H9 (cell line): ENCODE results near the gene AREG. TPM values are rescaled to one million over a fixed set of nuclear protein-coding genes. Genes with fewer than 3 reads are reported as not detected.

Experiments used
- DNase-seq: peaks from one replicate; pipeline ENCODE4 v3.0.0-alpha.2; 2017
- H2AFZ ChIP-seq: one replicate; pipeline ENCODE4 v1.6.1; 2013; ENCODE audit warnings: mild to moderate bottlenecking, low read length, control low read depth, moderate library complexity
- H2AK5ac ChIP-seq: 2 replicates; pipeline ENCODE4 v1.6.1; 2013; ENCODE audit warnings: low read length, control low read depth, mixed read lengths; ENCODE audit not compliant: insufficient read length
- H2BK120ac ChIP-seq: one replicate; pipeline ENCODE4 v1.6.1; 2013; ENCODE audit warnings: low read depth, mild to moderate bottlenecking, low read length, control low read depth, inconsistent platforms; ENCODE audit not compliant: poor library complexity, severe bottlenecking
- H2BK12ac ChIP-seq: 2 replicates; pipeline ENCODE4 v1.6.1; 2013; ENCODE audit warnings: low read length, control low read depth, mixed read lengths, low read depth; ENCODE audit not compliant: insufficient read length
- H2BK15ac ChIP-seq: 2 replicates; pipeline ENCODE4 v1.6.1; 2013; ENCODE audit warnings: low read depth, low read length, control low read depth
- H2BK20ac ChIP-seq: one replicate; pipeline ENCODE4 v1.6.1; 2013; ENCODE audit warnings: low read depth, mild to moderate bottlenecking, low read length, control low read depth, inconsistent platforms; ENCODE audit not compliant: poor library complexity, severe bottlenecking
- H2BK5ac ChIP-seq: 2 replicates; pipeline ENCODE4 v1.6.1; 2013; ENCODE audit warnings: low read length, control low read depth, mixed read lengths; ENCODE audit not compliant: insufficient read length
- H3K14ac ChIP-seq: 2 replicates; pipeline ENCODE4 v1.6.1; 2013; ENCODE audit warnings: low read length, control low read depth; ENCODE audit not compliant: insufficient read depth
- H3K18ac ChIP-seq: 2 replicates; pipeline ENCODE4 v1.6.1; 2013; ENCODE audit warnings: low read depth, mild to moderate bottlenecking, mixed read lengths, low read length, control low read depth; ENCODE audit not compliant: insufficient read length
- H3K23ac ChIP-seq: 2 replicates; pipeline ENCODE4 v1.6.1; 2013; ENCODE audit warnings: low read length, control low read depth, mixed read lengths, low read depth; ENCODE audit not compliant: insufficient read length
- H3K23me2 ChIP-seq: 2 replicates; pipeline ENCODE4 v1.6.1; 2013; ENCODE audit warnings: low read depth, mild to moderate bottlenecking, mixed read lengths, low read length, control low read depth; ENCODE audit not compliant: insufficient read length, poor library complexity, severe bottlenecking
- H3K27ac ChIP-seq: 2 replicates; pipeline ENCODE4 v1.5.1; 2013; ENCODE audit warnings: low read length, control low read depth, mixed read lengths, low read depth; ENCODE audit not compliant: insufficient read length
- H3K27me3 ChIP-seq: 2 replicates; pipeline ENCODE4 v1.6.1; 2013; ENCODE audit warnings: low read length, control low read depth, inconsistent platforms; ENCODE audit not compliant: insufficient read depth
- H3K4ac ChIP-seq: 2 replicates; pipeline ENCODE4 v1.6.1; 2013; ENCODE audit warnings: low read depth, mild to moderate bottlenecking, control low read depth, inconsistent platforms, low read length, moderate library complexity
- H3K4me1 ChIP-seq: 2 replicates; pipeline ENCODE4 v1.6.1; 2013; ENCODE audit warnings: low read length, control low read depth, inconsistent platforms; ENCODE audit not compliant: insufficient read depth
- H3K4me2 ChIP-seq: 2 replicates; pipeline ENCODE4 v1.6.1; 2013; ENCODE audit warnings: low read length, control low read depth, mixed read lengths; ENCODE audit not compliant: insufficient read length, insufficient read depth
- H3K56ac ChIP-seq: 2 replicates; pipeline ENCODE4 v1.6.1; 2013; ENCODE audit warnings: low read depth, mild to moderate bottlenecking, mixed read lengths, low read length, control low read depth; ENCODE audit not compliant: insufficient read length
- H3K79me1 ChIP-seq: 2 replicates; pipeline ENCODE4 v1.6.1; 2013; ENCODE audit warnings: low read depth, mild to moderate bottlenecking, moderate library complexity, low read length, control low read depth, inconsistent platforms; ENCODE audit not compliant: insufficient read depth, poor library complexity, severe bottlenecking
- H3K79me2 ChIP-seq: 2 replicates; pipeline ENCODE4 v1.6.1; 2013; ENCODE audit warnings: low read length, control low read depth, inconsistent platforms; ENCODE audit not compliant: insufficient read depth
- H3K9ac ChIP-seq: 2 replicates; pipeline ENCODE4 v1.6.1; 2013; ENCODE audit warnings: low read length, control low read depth, mixed read lengths; ENCODE audit not compliant: insufficient read length; ENCODE audit errors: extremely low read depth
- H3K9me3 ChIP-seq: one replicate; pipeline ENCODE4 v1.6.1; 2013; ENCODE audit warnings: low read depth, low read length, inconsistent platforms; ENCODE audit not compliant: control insufficient read depth
- H3T11ph ChIP-seq: one replicate; pipeline ENCODE4 v1.6.1; 2013; ENCODE audit warnings: mild to moderate bottlenecking, low read length, control low read depth, inconsistent platforms
- H4K20me1 ChIP-seq: one replicate; pipeline ENCODE4 v1.6.1; 2013; ENCODE audit not compliant: control insufficient read depth, insufficient read length, insufficient read depth
- H4K5ac ChIP-seq: 2 replicates; pipeline ENCODE4 v1.6.1; 2013; ENCODE audit warnings: low read depth, mild to moderate bottlenecking, mixed read lengths, low read length, control low read depth; ENCODE audit not compliant: insufficient read length
- H4K8ac ChIP-seq: replicated peaks from 2 replicates; pipeline ENCODE4 v1.6.1; 2013; ENCODE audit warnings: low read length, control low read depth, mixed read lengths, low read depth; ENCODE audit not compliant: insufficient read length
- H4K91ac ChIP-seq: 2 replicates; pipeline ENCODE4 v1.6.1; 2013; ENCODE audit warnings: low read depth, mild to moderate bottlenecking, moderate library complexity, mixed read lengths, low read length, control low read depth; ENCODE audit not compliant: insufficient read length
- H3K27ac Mint-ChIP-seq, 3 experiments: 2 replicates in 2 of 3; 3 replicates in 1 of 3; pipeline ENCODE4 v1.8.0; 2020 to 2021; ENCODE audit warnings: mixed read lengths in 3 of 3, mild to moderate bottlenecking in 1 of 3, moderate library complexity in 1 of 3
- H3K27me3 Mint-ChIP-seq: 2 replicates; pipeline ENCODE4 v1.8.0; 2021; ENCODE audit warnings: low read depth, mild to moderate bottlenecking, moderate library complexity, mixed read lengths
- H3K36me3 Mint-ChIP-seq, 3 experiments: 2 replicates in 2 of 3; 3 replicates in 1 of 3; pipeline ENCODE4 v1.8.0; 2020 to 2021; ENCODE audit warnings: low read depth in 3 of 3, mixed read lengths in 3 of 3; ENCODE audit not compliant: insufficient read depth in 1 of 3
- H3K4me1 Mint-ChIP-seq, 2 experiments: 2 replicates each; pipeline ENCODE4 v1.8.0; 2020; ENCODE audit warnings: mixed read lengths in 2 of 2
- H3K4me3 Mint-ChIP-seq, 2 experiments: 2 replicates in 1 of 2; 3 replicates in 1 of 2; pipeline ENCODE4 v1.8.0; 2020 to 2021; ENCODE audit warnings: mild to moderate bottlenecking in 2 of 2, mixed read lengths in 2 of 2, moderate library complexity in 1 of 2
- H3K9me3 Mint-ChIP-seq, 2 experiments: 2 replicates in 1 of 2; 3 replicates in 1 of 2; pipeline ENCODE4 v1.8.0; 2020; ENCODE audit warnings: mild to moderate bottlenecking in 2 of 2, mixed read lengths in 2 of 2, moderate library complexity in 1 of 2
- WGBS: extraction: QIAGEN DNeasy Blood & Tissue Kit; methylation state at CpG from one replicate; pipeline ENCODE4 v1.1.7; 2013; ENCODE audit warnings: missing lambda C conversion rate, low lambda C conversion rate, mixed read lengths; ENCODE audit not compliant: insufficient read length; ENCODE audit errors: extremely low coverage; 5-methylcytosine and 5-hydroxymethylcytosine counted together
- total RNA-seq: library from RNA; stranded (reverse); gene quantifications from 2 replicates; pipeline ENCODE4 v1.2.1, GENCODE V29; 2021
- TF ChIP-seq, protein P1 (sequence below): fragments of 200-600 bp; sonication (generic); conservative IDR thresholded peaks from 3 replicates; pipeline ENCODE4 v1.8.0; 2021; ENCODE audit warnings: antibody characterized with exemption, mild to moderate bottlenecking

AREG gene
- total RNA-seq, 1 experiment from 2014 or later = 0.28 TPM

GRCh38 chr4:74481891-74482609 lies 37.1 kb downstream of the AREG start:
- DNase-seq = no peak
- H2BK5ac ChIP-seq = no peak overlapping the region
- H2AK5ac ChIP-seq = no peak overlapping the region
- H3K9ac ChIP-seq = no peak overlapping the region
- H3T11ph ChIP-seq = no peak overlapping the region
- H3K9me3 ChIP-seq = no peaks in the 10 kb centered on the region
- H3K23me2 ChIP-seq = no peaks in the 10 kb centered on the region
- H3K27me3 ChIP-seq = no peaks in the 10 kb centered on the region
- no peak overlapping the region for H4K5ac ChIP-seq
- Mint-ChIP-seq H3K4me1 (no peaks in the 10 kb centered on the region), H3K4me3 (no peak overlapping the region), H3K9me3 (no peaks in the 10 kb centered on the region), H3K27ac (no peak overlapping the region), H3K36me3 (no peaks in the 10 kb centered on the region), H3K27me3 (no peaks in the 10 kb centered on the region)
- no peak overlapping the region for H3K56ac ChIP-seq
- H2BK20ac ChIP-seq = no peak overlapping the region
- no peak overlapping the region for H3K23ac ChIP-seq
- WGBS = no CpG with 5 or more reads among the region's 3 CpGs
- H4K20me1 ChIP-seq = no peaks in the 10 kb centered on the region
- no peaks in the 10 kb centered on the region for H3K79me1 ChIP-seq
- H4K91ac ChIP-seq = no peak overlapping the region
- no peaks in the 10 kb centered on the region for H3K79me2 ChIP-seq
- no peak overlapping the region for H2AFZ ChIP-seq
- H3K14ac ChIP-seq = no peak overlapping the region
- no peak overlapping the region for H3K27ac ChIP-seq
- H2BK120ac ChIP-seq = no peak overlapping the region
- no peak overlapping the region for H2BK12ac ChIP-seq
- H4K8ac ChIP-seq = no peak overlapping the region
- H3K18ac ChIP-seq = no peak overlapping the region
- no peak overlapping the region for H3K4ac ChIP-seq
- H2BK15ac ChIP-seq = no peak overlapping the region
- no peaks in the 10 kb centered on the region for H3K4me1 ChIP-seq
- H3K4me2 ChIP-seq = no peak overlapping the region
- TF ChIP-seq, protein P1, sequence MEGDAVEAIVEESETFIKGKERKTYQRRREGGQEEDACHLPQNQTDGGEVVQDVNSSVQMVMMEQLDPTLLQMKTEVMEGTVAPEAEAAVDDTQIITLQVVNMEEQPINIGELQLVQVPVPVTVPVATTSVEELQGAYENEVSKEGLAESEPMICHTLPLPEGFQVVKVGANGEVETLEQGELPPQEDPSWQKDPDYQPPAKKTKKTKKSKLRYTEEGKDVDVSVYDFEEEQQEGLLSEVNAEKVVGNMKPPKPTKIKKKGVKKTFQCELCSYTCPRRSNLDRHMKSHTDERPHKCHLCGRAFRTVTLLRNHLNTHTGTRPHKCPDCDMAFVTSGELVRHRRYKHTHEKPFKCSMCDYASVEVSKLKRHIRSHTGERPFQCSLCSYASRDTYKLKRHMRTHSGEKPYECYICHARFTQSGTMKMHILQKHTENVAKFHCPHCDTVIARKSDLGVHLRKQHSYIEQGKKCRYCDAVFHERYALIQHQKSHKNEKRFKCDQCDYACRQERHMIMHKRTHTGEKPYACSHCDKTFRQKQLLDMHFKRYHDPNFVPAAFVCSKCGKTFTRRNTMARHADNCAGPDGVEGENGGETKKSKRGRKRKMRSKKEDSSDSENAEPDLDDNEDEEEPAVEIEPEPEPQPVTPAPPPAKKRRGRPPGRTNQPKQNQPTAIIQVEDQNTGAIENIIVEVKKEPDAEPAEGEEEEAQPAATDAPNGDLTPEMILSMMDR = no peak
